IMR-90 (cell line): ENCODE measurements around the gene DDC. TPM values are rescaled to one million over a fixed set of nuclear protein-coding genes. Genes with fewer than 3 reads are reported as not detected.

Experiments used
- ATAC-seq: fragments of 200-7000 bp; cut with Tn5 transposase; 2 replicates; pipeline ENCODE4 v1.9.1; 2020; ENCODE audit warnings: low read depth, mild to moderate bottlenecking, moderate library complexity
- BruUV-seq: library from RNA; stranded (reverse); fragments of 400-500 nt; replicated peaks from 2 replicates; lab custom pipeline; 2021; lab: Mats Ljungman, UMichigan
- CTCF ChIA-PET: fragments of 300-600 bp; formaldehyde crosslinking; extraction: SDS; loops from one replicate; lab custom pipeline; 2021; ENCODE audit warnings: antibody characterized with exemption; lab: Yijun Ruan, JAX
- POLR2A ChIA-PET: fragments of 300-600 bp; sonication (Branson Sonifier 250); formaldehyde crosslinking; loops from one replicate; lab custom pipeline; 2022; ENCODE audit warnings: antibody characterized with exemption; ENCODE audit not compliant: unreplicated experiment; lab: Charles Lee
- DNase-seq: peaks from one replicate; pipeline ENCODE4 v3.0.0; 2013
- H2AFZ ChIP-seq: replicated peaks from 2 replicates; pipeline ENCODE3; 2013; ENCODE audit warnings: low read length, mild to moderate bottlenecking; ENCODE audit not compliant: poor library complexity
- H2AK5ac ChIP-seq: 2 replicates; pipeline ENCODE4 v1.6.1; 2013; ENCODE audit warnings: low read depth, low read length, inconsistent platforms
- H2AK9ac ChIP-seq: replicated peaks from 2 replicates; pipeline ENCODE3; 2013; ENCODE audit warnings: mild to moderate bottlenecking, low read depth, low read length, moderate library complexity; ENCODE audit not compliant: poor library complexity
- H2BK120ac ChIP-seq: 2 replicates; pipeline ENCODE4 v1.6.1; 2013; ENCODE audit warnings: low read depth, low read length, inconsistent platforms
- H2BK15ac ChIP-seq: 3 replicates; pipeline ENCODE4 v1.6.1; 2013; ENCODE audit warnings: low read depth, low read length, inconsistent platforms
- H2BK20ac ChIP-seq: 2 replicates; pipeline ENCODE4 v1.6.1; 2013; ENCODE audit warnings: low read depth, mild to moderate bottlenecking, inconsistent platforms, low read length, moderate library complexity
- H2BK5ac ChIP-seq: 2 replicates; pipeline ENCODE4 v1.6.1; 2013; ENCODE audit warnings: mild to moderate bottlenecking, low read depth, low read length, inconsistent platforms; ENCODE audit not compliant: poor library complexity, severe bottlenecking
- H3K14ac ChIP-seq: replicated peaks from 2 replicates; pipeline ENCODE4 v1.6.1; 2013; ENCODE audit warnings: low read depth, low read length, inconsistent platforms
- H3K18ac ChIP-seq: 2 replicates; pipeline ENCODE4 v1.6.1; 2013; ENCODE audit warnings: low read depth, low read length, control low read depth
- H3K23ac ChIP-seq: 2 replicates; pipeline ENCODE4 v1.6.1; 2013; ENCODE audit warnings: low read depth, low read length, inconsistent platforms
- H3K27ac ChIP-seq: 2 replicates; pipeline ENCODE4 v1.5.1; 2013; ENCODE audit warnings: mild to moderate bottlenecking, control low read depth, low read length; ENCODE audit not compliant: insufficient read depth
- H3K27me3 ChIP-seq: 2 replicates; pipeline ENCODE4 v1.6.1; 2013; ENCODE audit warnings: low read length; ENCODE audit not compliant: control insufficient read depth, insufficient read depth
- H3K36me3 ChIP-seq: 2 replicates; pipeline ENCODE4 v1.6.1; 2013; ENCODE audit warnings: low read length, mixed read lengths; ENCODE audit not compliant: control insufficient read depth, insufficient read depth
- H3K4ac ChIP-seq: 2 replicates; pipeline ENCODE4 v1.6.1; 2013; ENCODE audit warnings: low read depth, low read length, inconsistent platforms
- H3K4me1 ChIP-seq: 2 replicates; pipeline ENCODE4 v1.6.1; 2013; ENCODE audit warnings: low read length, mixed read lengths; ENCODE audit not compliant: control insufficient read depth, insufficient read depth
- H3K4me2 ChIP-seq: 2 replicates; pipeline ENCODE4 v1.6.1; 2013; ENCODE audit warnings: low read depth, mild to moderate bottlenecking, control low read depth, low read length, moderate library complexity
- H3K4me3 ChIP-seq: 2 replicates; pipeline ENCODE4 v1.5.1; 2013; ENCODE audit warnings: low read depth, mild to moderate bottlenecking, control low read depth, low read length, moderate library complexity; ENCODE audit not compliant: insufficient read depth
- H3K56ac ChIP-seq: 2 replicates; pipeline ENCODE4 v1.6.1; 2013; ENCODE audit warnings: low read length, inconsistent platforms; ENCODE audit not compliant: insufficient read depth; ENCODE audit errors: extremely low read depth
- H3K79me1 ChIP-seq, 2 experiments: 2 replicates each; pipeline ENCODE4 v1.6.1; 2013; ENCODE audit warnings: low read length in 2 of 2, inconsistent platforms in 1 of 2, low read depth in 1 of 2
- H3K9ac ChIP-seq: 2 replicates; pipeline ENCODE4 v1.6.1; 2013; ENCODE audit warnings: low read depth, low read length, control low read depth
- H3K9me1 ChIP-seq: 2 replicates; pipeline ENCODE4 v1.6.1; 2013; ENCODE audit warnings: low read length, inconsistent platforms; ENCODE audit not compliant: insufficient read depth
- H3K9me3 ChIP-seq: 2 replicates; pipeline ENCODE4 v1.6.1; 2013; ENCODE audit warnings: low read length; ENCODE audit not compliant: control insufficient read depth, insufficient read depth
- H4K20me1 ChIP-seq: 2 replicates; pipeline ENCODE4 v1.6.1; 2013; ENCODE audit warnings: low read length, inconsistent platforms; ENCODE audit not compliant: insufficient read depth
- H4K5ac ChIP-seq: 2 replicates; pipeline ENCODE4 v1.6.1; 2013; ENCODE audit warnings: mild to moderate bottlenecking, low read depth, low read length, control low read depth
- H4K8ac ChIP-seq, 2 experiments: 2 replicates each; pipeline ENCODE4 v1.6.1; 2013; ENCODE audit warnings: low read depth in 2 of 2, low read length in 2 of 2, control low read depth in 1 of 2, inconsistent platforms in 1 of 2
- H4K91ac ChIP-seq: 2 replicates; pipeline ENCODE4 v1.6.1; 2013; ENCODE audit warnings: low read depth, low read length, inconsistent platforms; ENCODE audit not compliant: insufficient read depth
- FOS ChIP-seq: fragments of 150-350 bp; IDR thresholded peaks from 2 replicates; pipeline ENCODE4 v1.6.1; 2016; ENCODE audit warnings: low read depth, low read length
- RFX5 ChIP-seq: IDR thresholded peaks from 2 replicates; pipeline ENCODE4 v1.8.0; 2012; ENCODE audit warnings: low read depth, mild to moderate bottlenecking, low read length, moderate library complexity
- WGBS, 2 experiments: methylation state at CpG; one replicate each; pipeline versions ENCODE4 v1.1.5 to v1.1.7; 2013; ENCODE audit warnings: missing lambda C conversion rate in 2 of 2; ENCODE audit not compliant: insufficient read length in 1 of 2; ENCODE audit errors: extremely low coverage in 2 of 2; 5-methylcytosine and 5-hydroxymethylcytosine counted together
- dilution Hi-C: fragments of 300-500 bp; cut with HindIII; formaldehyde crosslinking; loops from one replicate; pipeline ENCODE4 v1.14.3; 2018; ENCODE audit warnings: low sequenced_read_pairs; ENCODE audit not compliant: unreplicated experiment
- in situ Hi-C: fragments of 300-500 bp; cut with MboI; formaldehyde crosslinking; loops from 3 replicates; pipeline ENCODE4 v1.14.3; 2019; ENCODE audit warnings: low sequenced_read_pairs, inconsistent platforms, mixed read lengths
- intact Hi-C: fragments of 100-400 bp; cut with micrococcal nuclease; formaldehyde crosslinking; loops from 2 replicates; pipeline ENCODE4 v1.10.0; 2022
- polyA plus RNA-seq, 3 experiments: library from polyadenylated mRNA; depleted of rRNA; stranded (reverse); fragments of >200 nt; gene quantifications; 2 replicates each; pipeline ENCODE4 v1.2.3, GENCODE V29; 2012; ENCODE audit warnings: low replicate concordance in 1 of 3
- total RNA-seq: library from RNA; depleted of rRNA; stranded (reverse); fragments of >200 nt; gene quantifications from 2 replicates; pipeline ENCODE4 v1.2.3, GENCODE V29; 2012

DDC gene
- total and polyA plus RNA-seq, 2 of the 4 experiments (the other 2 are of a cell fraction) = not detected

- no peak overlapping the region for H2BK15ac ChIP-seq
- H3K4me2 ChIP-seq = no peak overlapping the region
- no peak overlapping the region for H2BK20ac ChIP-seq
- H2AK9ac ChIP-seq = no peak overlapping the region
- CTCF ChIA-PET = interaction anchor here (0.9 to 2.3 kb wide), 2 partner anchors 14 to 729 kb away, joined by 3 to 8 read pairs; no protein-coding TSS in a partner anchor
- no peak for ATAC-seq
- DNase-seq = no peak
- no peaks in the 10 kb centered on the region for H3K27me3 ChIP-seq
- H2BK120ac ChIP-seq = no peak overlapping the region
- no peak overlapping the region for H3K4ac ChIP-seq
- no peak overlapping the region for H3K9ac ChIP-seq
- H2BK5ac ChIP-seq = no peak overlapping the region
- H3K9me1 ChIP-seq = peaks cover 5% of the 10 kb centered on the region; the same call in 1 of the 2 replicates
- H2AK5ac ChIP-seq = no peak overlapping the region
- no peak overlapping the region for H2AFZ ChIP-seq
- POLR2A ChIA-PET = no interaction called here
- in situ Hi-C loops = no loop called here
- H3K14ac ChIP-seq = no peak overlapping the region
- H4K91ac ChIP-seq = no peak overlapping the region
- no peak overlapping the region for H4K5ac ChIP-seq
- no peak overlapping the region for H3K56ac ChIP-seq
- H3K18ac ChIP-seq = no peak overlapping the region
- peaks cover 4% of the 10 kb centered on the region; the same call in 1 of the 2 replicates for H3K4me1 ChIP-seq
- no peak overlapping the region for H3K4me3 ChIP-seq
- no peaks in the 10 kb centered on the region for H4K20me1 ChIP-seq
- H3K27ac ChIP-seq = no peak overlapping the region
- no peaks in the 10 kb centered on the region for H3K36me3 ChIP-seq
- intact Hi-C loops = no loop called here
- H4K8ac ChIP-seq = no peak overlapping the region
- no peaks in the 10 kb centered on the region for H3K9me3 ChIP-seq
- TF ChIP-seq FOS (no peak), RFX5 (no peak)
- 0 out of 4 replicates have a peak, but pooled peaks cover 0 to 2% of the 10 kb centered on the region in 2 experiments for H3K79me1 ChIP-seq
- no TSS peak for BruUV-seq
- no CpG with 5 or more reads among the region's 4 CpGs for WGBS, 2 experiments
- no peak overlapping the region for H3K23ac ChIP-seq
- dilution Hi-C loops = no loop called here
Measured at GRCh38 chr7:50431722-50432305, 133.4 kb downstream of the DDC start.
